GM18861 (cell line): ENCODE data around the gene KRTAP10-2.
"Not testable (repeated sequence)": the region's sequence is repeated elsewhere in the genome, so short reads cannot be mapped to it uniquely, and the experiment has no call there.

Experiments
- ATAC-seq: cut with Tn5 transposase; IDR thresholded peaks from one replicate; pipeline ENCODE4 v1.9.1; 2021; ENCODE audit not compliant: unreplicated experiment

Gene KRTAP10-2

DNA sequence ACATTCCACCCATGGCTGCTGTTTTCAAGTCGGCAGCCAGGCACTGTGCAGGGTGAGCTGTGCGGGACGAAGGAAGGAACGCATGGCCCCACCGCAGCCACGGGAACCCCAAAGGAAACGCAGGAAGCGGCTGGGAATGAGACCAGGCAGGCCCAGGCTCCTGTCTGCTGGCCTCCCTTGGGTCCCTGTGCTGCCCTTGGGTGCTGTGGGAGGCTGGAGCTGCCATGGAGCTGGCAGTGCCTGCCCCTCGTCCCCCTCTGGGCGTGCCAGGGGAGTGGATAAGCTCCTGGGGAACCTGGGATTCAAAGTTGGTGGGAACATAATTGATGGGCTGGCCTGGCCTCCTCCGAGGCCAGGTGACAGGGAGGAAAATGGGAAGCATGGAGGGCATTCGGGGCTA is 17.0 kb upstream of the KRTAP10-2 start:
- no peak for ATAC-seq

DNA sequence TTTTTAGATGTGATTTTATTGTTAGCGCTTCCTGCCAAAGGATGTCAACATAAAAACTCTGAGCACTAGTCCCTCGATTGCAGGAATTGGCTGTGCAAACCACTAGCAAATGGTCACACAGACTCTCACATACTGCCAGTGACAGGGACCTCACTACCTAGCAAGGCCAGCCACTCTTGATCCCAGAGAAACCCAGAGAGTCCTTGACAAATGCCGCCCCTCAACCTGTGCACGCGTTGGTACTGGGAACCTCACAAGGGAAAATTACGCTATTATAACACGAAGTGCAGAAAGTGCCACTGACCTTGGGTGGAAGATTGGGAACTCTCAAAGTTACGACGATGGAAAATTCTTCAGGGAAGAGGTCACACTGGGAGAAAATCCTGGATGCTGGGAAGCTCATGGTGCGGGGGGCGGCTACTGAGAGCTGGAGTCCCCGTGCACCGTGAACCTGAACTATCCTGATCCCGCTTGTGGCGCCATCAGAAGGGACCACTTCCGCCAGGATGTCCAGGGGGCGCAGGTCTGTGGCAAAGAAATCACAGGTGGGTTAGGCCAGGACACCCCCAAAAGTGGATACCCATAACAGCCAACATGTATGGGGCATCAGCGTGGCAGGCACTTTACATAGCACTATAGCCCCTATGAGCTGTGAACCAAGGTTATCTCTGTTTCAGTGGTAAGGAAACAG is 16.3 kb upstream of the KRTAP10-2 start:
- ATAC-seq, result no peak

DNA sequence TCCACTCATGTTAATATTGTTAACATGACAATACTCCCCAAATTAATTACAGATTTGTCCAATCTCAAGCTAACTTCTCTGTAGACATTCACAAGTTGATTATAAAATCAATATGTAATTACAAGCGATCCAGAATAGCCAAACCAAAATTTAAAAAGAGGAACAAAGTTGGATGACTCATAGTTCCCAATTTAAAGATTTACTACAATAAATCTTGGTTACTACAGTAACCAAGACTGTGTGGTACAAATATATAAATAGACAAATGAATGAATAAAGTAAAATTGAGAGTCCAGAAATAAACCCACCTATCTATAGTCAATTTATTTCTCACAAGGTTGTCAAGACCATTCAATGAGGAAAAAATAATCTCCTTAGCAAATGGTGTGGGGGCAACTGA is 15.1 kb upstream of the KRTAP10-2 start:
- ATAC-seq, result no peak

DNA sequence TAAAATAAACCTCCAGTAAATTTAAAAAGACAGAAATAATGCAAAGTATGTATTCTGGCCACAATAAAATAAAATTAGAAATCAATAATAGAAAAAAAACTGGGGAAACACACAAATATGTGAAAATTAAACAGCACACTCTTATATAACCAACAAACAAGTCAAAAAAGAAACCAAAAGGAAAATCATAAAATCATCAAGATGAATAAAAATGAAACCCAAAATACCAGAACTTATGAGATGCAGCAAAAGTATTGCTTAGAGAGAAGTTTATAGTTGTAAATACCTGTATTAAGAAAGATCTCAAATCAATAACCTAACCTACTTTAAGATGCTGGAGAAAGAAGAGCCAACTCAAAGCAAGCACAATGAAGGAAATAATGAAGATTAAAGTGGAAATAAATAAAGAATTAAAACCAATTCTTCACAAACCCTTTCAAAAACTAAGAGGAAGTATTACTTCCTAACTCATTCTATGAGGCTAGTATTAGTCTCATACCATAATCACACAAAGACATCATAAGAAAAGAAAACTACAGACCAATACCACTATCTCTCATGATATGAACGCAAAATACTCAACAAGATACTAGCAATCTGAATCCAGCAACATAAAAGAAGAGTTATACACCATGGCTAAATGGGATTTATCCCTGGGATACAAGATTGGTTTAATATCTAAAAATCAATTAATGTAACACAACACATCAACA is 13.7 kb upstream of the KRTAP10-2 start:
- ATAC-seq, result no peak

DNA sequence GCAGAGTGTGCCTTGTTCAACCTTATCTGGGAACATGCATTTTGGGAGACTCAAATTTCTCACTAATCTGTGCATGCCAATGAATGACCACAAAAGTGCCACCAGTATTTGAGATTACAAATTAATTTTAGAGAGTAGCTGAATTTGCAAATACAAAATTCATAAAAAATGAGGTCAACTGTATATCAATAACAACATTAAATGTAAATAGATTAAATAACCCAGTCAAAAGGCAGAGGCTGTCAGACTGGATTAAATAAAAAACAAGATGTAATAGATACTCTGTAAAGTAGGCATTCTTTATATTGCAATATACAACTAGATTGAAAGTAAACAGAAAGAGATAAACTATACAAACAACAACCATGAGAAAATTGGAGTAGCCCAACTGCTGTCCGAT is 12.8 kb upstream of the KRTAP10-2 start:
- ATAC-seq, result no peak

DNA sequence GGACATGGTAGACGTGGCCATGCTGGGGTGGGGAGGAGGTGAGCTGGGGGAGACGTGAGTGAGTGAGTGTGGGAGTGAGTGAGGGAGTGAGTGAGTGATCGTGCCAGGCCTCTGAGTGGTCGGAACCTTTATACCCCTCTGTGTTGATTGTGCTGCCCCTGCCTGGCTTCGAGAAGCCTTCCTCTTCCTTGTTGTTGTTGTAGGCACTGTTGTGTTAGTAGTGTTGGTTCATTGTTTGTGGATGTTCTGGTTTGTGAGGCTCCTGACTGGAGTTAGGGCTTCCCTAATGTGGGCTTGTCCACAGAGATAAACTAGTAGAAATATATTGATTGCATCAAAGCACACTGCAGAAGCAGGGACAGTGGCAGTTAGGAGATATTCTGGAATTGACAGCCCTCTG is 7.4 kb upstream of the KRTAP10-2 start, which contains the start of gene KRTAP10-3:
Gene KRTAP10-3, minus strand, starts transcription at position 101 of the 400 bp plus-strand sequence. Its CDS starts 80 bp downstream, at position 21.
- no peak for ATAC-seq

DNA sequence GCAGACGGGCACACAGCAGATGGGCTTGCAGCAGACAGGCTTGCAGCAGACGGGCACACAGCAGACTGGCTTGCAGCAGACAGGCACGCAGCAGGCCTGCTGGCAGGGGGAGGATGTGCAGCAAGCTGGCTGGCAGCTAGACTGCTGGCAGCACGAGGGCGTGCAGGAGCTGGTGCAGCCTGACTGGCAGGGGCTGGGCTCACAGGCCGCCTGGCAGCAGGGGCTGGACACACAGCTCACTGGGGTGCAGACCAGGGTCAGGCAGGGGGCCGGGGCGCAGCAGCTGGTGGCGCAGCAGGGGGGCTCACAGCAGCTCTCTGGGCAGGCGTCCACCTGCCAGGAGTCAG is 7.0 kb upstream of the KRTAP10-2 start:
- ATAC-seq, result not testable (repeated sequence)

DNA sequence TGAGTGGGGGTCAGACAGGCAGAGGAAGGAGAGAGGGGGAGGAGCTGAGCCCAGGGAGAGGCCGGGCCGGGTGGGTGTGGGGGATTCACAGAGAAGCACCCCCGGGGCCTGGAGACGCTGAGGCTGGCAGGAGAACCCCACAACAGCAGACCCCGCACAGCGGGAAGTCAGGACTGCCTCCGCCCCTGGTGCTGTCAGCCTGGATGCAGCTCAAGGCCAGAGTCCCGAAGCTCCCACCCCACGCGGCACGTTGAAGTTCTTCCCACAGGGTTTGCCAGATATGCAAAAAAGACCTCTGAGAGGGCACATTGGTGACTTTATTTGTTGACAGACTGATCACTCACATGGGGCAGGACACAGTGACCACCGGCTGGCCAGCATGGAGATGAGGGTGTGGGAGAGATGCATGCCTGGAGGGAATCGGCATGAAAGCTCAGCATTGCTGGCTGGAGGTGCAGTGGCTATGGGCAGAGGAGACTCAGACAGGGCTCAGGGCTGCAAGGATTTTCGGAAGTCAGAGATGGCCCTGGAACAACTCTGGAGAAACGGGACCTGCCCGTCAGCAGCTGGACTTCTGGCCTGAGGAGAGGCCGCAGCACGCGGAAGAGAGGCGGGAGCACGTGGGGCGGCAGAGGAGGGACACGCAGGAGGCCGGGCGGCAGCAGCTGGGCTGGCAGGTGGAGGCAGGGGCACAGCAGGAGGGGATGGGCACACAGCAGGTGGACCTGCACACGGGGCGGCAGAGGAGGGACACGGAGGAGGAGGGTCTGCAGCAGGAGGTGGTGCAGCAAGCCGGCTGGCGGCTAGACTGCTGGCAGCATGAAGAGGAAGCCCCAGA is 6.4 kb upstream of the KRTAP10-2 start:
- no peak for ATAC-seq

DNA sequence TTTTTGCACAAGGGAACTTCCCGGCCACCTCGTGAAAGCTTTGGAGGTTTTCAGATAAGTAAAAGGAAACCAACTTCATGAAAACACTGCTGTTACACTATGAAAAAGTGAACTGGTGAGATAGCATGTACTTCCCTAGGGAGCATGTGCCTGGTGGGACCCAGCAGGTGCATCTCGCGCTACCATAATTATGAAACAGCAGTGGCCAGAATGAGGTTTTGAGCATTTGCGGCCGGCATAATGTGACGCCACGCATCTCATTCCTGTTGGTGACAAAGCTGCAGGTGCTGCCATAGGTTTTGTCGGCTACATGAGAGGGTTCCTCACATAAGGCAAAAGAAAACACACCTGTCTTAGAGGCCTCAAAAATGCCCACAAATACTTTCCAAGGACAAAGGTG is 5.6 kb upstream of the KRTAP10-2 start:
- no peak for ATAC-seq

DNA sequence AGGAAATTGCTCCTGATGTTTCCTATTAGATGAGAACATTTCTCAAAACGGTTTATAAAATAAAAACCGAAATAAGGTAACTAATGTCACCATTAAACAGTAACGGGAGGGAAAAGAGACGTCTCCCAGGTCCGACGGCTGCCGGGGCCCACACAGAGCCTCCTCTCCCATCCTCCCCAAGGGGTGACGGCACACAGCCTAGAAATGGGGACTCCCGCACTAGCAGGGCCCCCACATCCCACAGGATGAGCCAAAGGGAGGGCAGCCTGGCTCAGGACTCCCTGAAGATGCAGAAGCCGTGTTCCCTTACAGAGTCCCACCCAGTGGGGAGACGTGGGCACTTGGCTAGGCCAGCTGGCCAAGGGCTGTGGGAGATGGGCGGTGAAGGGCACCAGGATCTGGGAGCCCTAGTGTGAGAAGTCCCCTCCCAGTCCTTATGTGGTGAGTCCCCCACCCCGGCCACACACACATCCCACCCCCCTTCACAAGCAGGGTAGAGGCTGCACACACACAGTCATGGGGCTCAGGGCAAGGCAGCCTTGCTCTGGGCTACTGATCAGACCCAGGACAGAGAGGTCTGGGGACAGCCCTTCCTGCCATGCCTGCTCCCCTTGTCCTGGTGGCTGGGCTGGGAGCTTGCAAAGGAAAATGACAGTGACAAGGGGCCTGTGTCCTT is 4.0 kb upstream of the KRTAP10-2 start:
- no peak for ATAC-seq

DNA sequence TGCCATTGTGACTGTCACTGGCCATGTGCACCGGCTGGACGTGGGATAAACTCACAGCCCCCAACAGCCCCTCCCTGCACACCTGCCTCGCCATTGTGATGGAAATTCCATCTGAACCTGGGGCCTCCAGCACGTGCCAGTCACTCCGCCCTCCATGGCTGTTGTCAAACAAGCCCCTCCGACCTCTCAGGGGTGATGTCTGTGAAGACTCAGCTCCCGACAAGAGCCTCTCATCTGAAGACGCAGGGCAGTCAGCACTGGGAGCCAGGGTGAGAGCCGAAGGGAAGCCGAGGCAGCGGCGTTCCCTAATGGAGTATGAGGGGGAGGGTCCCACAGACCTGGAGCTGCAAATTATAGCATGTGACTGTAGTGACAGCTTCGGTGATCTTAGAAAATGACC is 1.4 kb upstream of the KRTAP10-2 start:
- no peak for ATAC-seq

DNA sequence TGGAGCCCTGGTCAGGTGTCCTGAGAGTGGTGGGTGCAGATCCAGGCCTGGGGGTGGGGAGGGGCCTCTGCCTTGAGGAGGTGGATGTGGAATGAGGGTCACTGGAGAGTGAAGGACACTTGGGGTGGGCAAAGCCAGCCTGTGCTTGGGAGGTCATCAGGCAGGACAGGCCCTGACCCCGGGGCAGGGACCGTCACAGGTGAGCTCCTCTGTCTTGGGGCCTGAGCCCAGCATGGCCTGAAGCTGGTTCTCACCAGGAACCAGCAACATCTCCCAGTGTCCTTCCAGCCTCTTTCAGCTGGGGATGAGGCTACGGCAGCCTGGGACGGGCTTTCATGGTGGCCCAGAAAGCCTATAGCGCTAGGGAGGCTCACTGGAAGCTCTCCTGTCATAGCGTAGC is 831 bp upstream of the KRTAP10-2 start:
- no peak for ATAC-seq

DNA sequence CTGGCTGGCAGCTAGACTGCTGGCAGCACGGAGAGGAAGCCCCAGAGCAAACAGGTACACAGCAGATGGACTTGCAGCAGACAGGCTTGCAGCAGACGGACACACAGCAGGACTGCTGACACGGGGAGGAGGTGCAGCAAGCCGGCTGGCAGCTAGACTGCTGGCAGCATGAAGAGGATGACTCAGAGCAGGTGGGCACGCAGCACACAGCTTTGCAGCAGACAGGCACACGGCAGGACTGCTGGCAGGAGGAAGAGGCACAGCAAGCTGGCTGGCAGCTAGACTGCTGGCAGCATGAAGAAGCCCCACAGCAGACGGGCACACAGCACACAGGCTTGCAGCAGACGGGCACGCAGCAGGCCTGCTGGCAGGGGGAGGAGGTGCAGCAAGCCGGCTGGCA is 498 bp downstream of the KRTAP10-2 start:
- ATAC-seq, result no peak

DNA sequence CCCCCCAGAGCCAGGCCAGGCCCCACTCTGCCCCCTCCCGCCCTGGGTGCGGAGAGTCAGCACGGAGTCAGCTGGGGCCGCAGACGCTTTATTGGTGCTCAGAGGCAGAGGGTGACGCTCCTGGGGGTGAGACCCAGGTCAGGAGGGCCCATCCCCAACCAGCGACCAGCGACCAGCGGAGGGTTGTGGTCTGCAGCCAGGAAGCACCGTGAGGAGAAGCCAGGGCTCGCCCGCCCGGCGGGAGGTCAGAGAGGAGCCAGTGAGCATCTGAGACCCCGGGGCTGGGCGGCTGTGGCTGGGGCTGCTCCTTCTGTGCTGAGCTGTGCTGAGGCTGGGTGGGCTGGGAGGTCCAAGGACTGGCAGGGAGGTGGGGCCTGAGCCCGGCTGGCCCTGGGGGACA is 1.0 kb downstream of the KRTAP10-2 start:
- ATAC-seq, result not testable (repeated sequence)

DNA sequence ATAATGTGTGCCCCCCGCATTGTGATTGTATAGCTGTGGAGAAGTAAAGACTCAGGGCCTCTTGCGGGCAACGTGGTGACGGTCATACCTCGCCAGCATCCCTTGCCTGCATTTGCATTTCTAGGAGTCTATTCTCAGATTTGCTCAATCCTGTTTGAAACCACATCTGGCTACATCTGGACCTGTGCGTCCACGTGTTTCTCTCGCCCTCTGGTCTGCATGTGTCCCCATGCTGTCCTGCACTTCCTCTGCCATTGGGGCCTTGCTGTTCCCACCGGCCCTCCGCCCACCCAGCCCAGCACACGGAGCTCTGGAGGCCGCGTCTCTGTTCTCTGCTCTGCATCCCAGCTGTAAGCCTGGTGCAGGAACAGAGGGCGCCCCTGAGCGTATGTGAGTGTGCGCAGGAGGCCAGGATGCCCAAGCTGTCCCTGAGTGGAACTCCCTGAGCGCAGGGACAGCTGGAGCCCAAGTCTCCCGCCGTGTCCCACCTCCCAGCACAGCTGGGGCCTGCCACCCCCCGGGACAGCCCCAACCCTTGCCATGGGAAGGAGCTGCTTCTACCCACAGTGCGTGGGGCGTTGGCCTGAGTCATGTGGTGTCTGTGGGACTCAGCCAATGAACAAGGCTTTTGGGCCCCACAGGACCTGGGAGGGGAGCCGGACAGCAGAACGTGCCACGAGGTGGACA is 1.6 kb downstream of the KRTAP10-2 start:
- ATAC-seq, result no peak

DNA sequence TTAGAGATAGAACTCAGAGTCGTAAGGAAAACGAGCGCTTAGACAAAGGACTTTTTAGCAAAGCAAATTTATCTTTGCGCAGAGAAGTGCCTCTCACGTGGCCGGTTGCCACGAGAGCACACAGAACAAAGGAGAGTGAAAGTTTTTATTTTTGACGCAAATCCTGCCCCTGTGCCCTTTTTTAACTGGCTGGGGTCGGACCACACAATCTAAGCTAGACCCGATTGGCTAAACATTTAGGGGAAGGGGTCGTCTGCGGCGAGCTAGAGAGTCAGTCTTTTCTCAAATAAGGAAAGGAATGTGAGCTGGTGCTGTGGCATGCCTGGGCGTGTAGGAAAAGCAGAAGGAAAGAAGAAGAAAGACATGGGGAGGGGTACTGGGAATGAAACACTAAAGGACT is 2.4 kb downstream of the KRTAP10-2 start:
- no peak for ATAC-seq

DNA sequence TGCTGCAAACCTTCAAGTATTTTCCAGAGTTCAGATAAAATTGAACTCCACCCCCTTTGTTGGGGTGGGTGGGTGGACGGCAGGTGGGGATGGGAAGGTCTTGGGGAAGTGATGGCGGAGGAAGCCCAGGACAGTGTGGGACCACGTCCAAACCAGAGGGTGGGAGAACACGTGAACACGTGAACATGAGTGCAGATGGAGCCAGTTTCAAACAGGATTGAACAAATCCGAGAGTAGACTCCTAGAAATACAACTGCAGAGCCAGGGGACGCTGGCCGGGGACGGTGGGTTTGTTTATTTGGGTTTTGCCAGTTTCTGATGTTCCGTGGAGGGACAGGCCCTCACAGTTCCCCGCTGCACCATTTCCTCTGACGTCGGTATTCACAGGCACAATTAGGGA is 2.9 kb downstream of the KRTAP10-2 start:
- ATAC-seq, result no peak

DNA sequence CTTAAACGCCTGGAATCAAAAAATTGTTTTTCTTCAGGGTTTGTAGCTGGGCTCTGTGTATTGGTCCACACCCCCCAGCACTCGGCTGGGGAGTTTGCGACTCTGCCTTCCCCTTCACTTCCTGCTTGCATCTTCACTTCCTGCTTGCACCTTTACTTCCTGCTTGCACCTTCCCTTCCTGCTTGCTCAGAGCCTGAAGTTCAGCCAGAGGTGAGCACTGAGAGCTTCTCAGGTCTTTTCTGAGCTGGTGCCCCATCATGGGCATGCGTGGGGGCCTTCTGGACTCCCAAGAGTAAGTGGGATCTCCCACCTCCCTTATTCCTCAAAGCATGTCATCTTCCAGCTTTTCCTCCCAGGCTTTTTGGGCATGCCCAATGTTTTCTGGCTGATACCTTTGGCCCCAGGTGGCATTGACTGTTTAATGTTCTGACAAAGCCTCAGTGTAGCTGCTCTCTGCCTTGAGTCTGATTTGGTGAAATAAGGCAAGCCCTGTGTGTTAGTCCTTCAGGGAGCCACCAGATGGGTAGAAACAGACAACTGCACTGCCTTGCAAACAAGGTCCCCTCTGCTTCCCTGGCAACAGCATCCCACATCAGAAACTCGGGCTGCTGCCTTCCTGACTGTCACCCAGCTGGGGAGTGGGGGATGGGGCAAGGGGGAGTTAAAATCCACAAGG is 3.5 kb downstream of the KRTAP10-2 start:
- no peak for ATAC-seq

DNA sequence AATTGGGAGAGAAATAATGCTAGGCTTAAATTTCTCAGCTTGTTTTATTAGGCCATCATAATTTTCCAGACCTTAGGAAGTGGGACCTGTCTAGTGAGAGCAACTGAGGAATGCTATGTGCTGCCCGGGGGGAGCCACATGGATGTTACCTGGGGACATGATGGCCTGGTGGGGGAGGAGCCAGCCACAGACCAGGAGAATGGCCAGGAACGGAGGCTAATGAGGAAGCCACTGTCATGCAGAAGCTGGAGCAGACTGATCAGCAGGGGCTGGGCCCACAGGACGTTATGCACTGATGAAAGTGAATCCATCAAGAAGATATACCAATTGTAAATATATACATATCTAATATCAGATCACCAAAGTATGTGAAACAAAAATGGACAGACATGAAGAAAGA is 6.7 kb downstream of the KRTAP10-2 start:
- no peak for ATAC-seq

DNA sequence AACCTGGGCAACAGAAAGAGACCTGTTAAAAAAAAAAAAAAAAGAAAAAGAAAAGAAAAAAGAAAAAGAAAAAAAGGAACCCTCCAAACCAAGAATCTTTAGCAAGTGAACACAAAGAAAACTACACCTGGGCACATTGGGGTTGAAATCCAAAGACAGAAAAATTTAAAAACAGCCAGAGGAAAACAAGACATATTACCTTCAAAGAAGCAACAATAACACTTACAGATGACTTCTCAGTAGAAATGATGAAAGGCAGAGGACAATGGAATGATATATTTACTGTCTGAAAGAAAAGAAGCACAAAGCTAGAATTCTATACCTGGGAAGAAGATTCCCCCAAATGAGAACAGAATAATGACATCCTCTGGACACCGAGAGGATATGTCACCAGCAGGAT is 8.6 kb downstream of the KRTAP10-2 start:
- no peak for ATAC-seq
